ENCODE data around the gene CIAO3. TPM values are rescaled to one million over a fixed set of nuclear protein-coding genes. Genes with fewer than 3 reads are reported as not detected.
A peak's percentile ranks its signal among the peaks of the same experiment; 100 is the strongest.
"Not testable (repeated sequence)": the region's sequence is repeated elsewhere in the genome, so short reads cannot be mapped to it uniquely, and the experiment has no call there.

CIAO3 gene
- total RNA-seq, 2 donors from 2014 or later = 22.6 to 23.3 TPM

GRCh38 chr16:778447-778846 is 37.6 kb upstream of the CIAO3 start:
- intact Hi-C loops (cut with DNase I) = no loop called here
- ATAC-seq (no peak), DNase-seq (no peak)

- intact Hi-C loops (cut with DNase I) = no loop called here
- no peak for DNase-seq
Observed at GRCh38 chr16:777826-778225, 37.0 kb upstream of the CIAO3 start.

GRCh38 chr16:776824-777223 is 36.0 kb upstream of the CIAO3 start:
- intact Hi-C loops (cut with DNase I) = no loop called here
- ATAC-seq = no peak
- DNase-seq = no peak

More at GRCh38 chr16:777826-778225, 37.0 kb upstream of the CIAO3 start:
- ATAC-seq = no peak

GRCh38 chr16:776298-776697 is 35.5 kb upstream of the CIAO3 start:
- intact Hi-C loops (cut with DNase I); ATAC-seq; DNase-seq: not testable (repeated sequence)

- no peak for ATAC-seq
- intact Hi-C loops (cut with DNase I) = no loop called here
- DNase-seq = no peak
Observed at GRCh38 chr16:775236-775796, 34.5 kb upstream of the CIAO3 start.

- no peak for DNase-seq
- ATAC-seq = peak; percentile 5 to 31
- intact Hi-C loops (cut with DNase I) = no loop called here
Observed at GRCh38 chr16:774086-775001, 33.5 kb upstream of the CIAO3 start.

GRCh38 chr16:772959-773358 is 32.2 kb upstream of the CIAO3 start:
- intact Hi-C loops (cut with DNase I) = no loop called here
- ATAC-seq (no peak), DNase-seq (no peak)

GRCh38 chr16:770411-770810 is 29.6 kb upstream of the CIAO3 start:
- ATAC-seq (no peak), DNase-seq (no peak)
- intact Hi-C loops (cut with DNase I) = no loop called here

- ATAC-seq (peak in 1 of 2 donors; percentile 6), DNase-seq (no peak)
- intact Hi-C loops (cut with DNase I) = no loop called here
Observed at GRCh38 chr16:769934-770333, 29.1 kb upstream of the CIAO3 start.

GRCh38 chr16:769184-769784 is 28.5 kb upstream of the CIAO3 start:
- DNase-seq = no peak
- intact Hi-C loops (cut with DNase I) = no loop called here
- ATAC-seq = peak in 1 of 2 donors; percentile 15

- no peak for DNase-seq
Observed at GRCh38 chr16:768428-768827, 27.6 kb upstream of the CIAO3 start.

GRCh38 chr16:767743-768235 is 27.0 kb upstream of the CIAO3 start:
- no peak for DNase-seq
- intact Hi-C loops (cut with DNase I) = no loop called here
- ATAC-seq = no peak

More at GRCh38 chr16:768428-768827, 27.6 kb upstream of the CIAO3 start:
- no peak for ATAC-seq
- intact Hi-C loops (cut with DNase I) = no loop called here

- intact Hi-C loops (cut with DNase I) = no loop called here
- no peak for ATAC-seq
- no peak for DNase-seq
Observed at GRCh38 chr16:766820-767640, 26.2 kb upstream of the CIAO3 start.

- DNase-seq (no peak), ATAC-seq (no peak)
Observed at GRCh38 chr16:766008-766819, 25.4 kb upstream of the CIAO3 start.

GRCh38 chr16:765488-765865 is 24.7 kb upstream of the CIAO3 start:
- ATAC-seq = no peak
- DNase-seq = no peak
- intact Hi-C loops (cut with DNase I) = no loop called here

More at GRCh38 chr16:766008-766819, 25.4 kb upstream of the CIAO3 start:
- intact Hi-C loops (cut with DNase I) = no loop called here

GRCh38 chr16:764848-765487 is 24.2 kb upstream of the CIAO3 start:
- intact Hi-C loops (cut with DNase I) = no loop called here
- ATAC-seq (no peak), DNase-seq (no peak)

GRCh38 chr16:764184-764750 is 23.5 kb upstream of the CIAO3 start:
- no peak for DNase-seq
- intact Hi-C loops (cut with DNase I) = no loop called here
- ATAC-seq = no peak

Measured in left cardiac atrium (tissue), 4 donors.